ENCODE measurements around the gene MRPL20.
"Not testable (repeated sequence)": the region's sequence is repeated elsewhere in the genome, so short reads cannot be mapped to it uniquely, and the experiment has no call there.

The MRPL20 gene

DNA sequence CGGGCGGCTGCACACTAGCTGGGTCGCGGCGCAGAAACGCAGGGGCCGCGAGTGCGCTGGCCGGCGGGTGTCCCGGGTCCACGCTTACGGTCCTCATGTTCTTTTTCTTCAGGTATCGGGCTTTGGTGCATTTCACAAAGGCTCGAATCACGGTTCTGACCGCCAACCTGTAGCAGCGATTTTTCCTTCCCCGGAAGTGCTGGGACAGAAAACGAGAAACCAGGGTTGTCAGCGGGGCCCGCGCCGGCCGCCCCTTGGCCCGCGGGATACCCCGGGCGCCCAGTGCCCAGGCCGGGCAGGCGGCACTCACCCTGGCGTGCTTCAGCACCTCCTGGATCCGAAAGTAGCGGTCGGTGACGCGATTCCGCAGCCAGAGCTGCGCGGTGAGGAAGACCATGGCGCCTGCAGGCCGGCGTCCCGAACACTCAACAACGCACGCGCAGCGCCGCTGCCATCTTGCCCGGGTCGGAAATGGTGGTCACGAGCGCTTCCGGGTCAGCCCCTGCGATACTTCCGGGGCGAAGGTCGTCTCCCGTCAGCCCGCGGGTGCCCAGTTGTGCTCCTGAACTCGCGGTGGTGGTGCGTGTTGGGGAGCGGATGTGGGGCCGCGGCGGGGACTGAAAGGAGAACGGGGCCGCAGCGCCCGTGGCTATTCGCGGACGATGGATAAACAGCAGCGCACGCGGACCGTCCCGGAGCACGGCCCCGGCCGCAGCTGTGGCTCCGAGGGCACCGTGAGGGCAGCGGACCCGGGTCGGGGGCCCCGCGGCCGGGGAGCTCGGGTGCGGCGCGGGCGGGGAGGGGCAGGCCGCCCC lies at the start of gene MRPL20:
TSS of gene MRPL20 (minus strand) at position 473 of the 815 bp plus-strand sequence. CDS start at position 397, 76 bp downstream.
- in situ Hi-C loops (cut with MboI; ENCODE audit: low sequenced_read_pairs): no loop called here

GRCh38 chr1:1456683-1457255 lies 49.7 kb upstream of the MRPL20 start:
- in situ Hi-C loops (cut with MboI; ENCODE audit: low sequenced_read_pairs): not testable (repeated sequence)

DNA sequence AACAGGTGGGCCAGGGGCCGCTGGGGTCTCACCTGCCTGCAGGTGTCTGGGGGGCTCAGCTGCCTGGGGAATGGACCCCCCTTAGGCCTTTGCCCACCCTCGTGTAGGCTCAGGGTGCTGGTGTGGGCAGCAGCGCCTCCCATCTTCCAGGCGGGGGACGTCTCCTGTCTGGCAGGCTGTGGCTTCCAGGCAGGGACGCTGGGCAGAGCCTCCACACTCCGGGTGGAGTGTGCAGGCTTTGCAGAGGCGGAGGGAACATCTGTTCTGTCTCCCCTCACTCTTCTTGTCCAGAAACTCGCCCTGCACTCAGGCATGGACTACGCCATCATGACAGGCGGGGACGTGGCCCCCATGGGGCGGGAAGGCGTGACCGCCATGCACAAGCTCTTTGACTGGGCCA lies 48.8 kb upstream of the MRPL20 start:
- in situ Hi-C loops (cut with MboI; ENCODE audit: low sequenced_read_pairs): not testable (repeated sequence)

GRCh38 chr1:1455366-1455884 lies 48.3 kb upstream of the MRPL20 start:
- in situ Hi-C loops (cut with MboI; ENCODE audit: low sequenced_read_pairs): no loop called here

DNA sequence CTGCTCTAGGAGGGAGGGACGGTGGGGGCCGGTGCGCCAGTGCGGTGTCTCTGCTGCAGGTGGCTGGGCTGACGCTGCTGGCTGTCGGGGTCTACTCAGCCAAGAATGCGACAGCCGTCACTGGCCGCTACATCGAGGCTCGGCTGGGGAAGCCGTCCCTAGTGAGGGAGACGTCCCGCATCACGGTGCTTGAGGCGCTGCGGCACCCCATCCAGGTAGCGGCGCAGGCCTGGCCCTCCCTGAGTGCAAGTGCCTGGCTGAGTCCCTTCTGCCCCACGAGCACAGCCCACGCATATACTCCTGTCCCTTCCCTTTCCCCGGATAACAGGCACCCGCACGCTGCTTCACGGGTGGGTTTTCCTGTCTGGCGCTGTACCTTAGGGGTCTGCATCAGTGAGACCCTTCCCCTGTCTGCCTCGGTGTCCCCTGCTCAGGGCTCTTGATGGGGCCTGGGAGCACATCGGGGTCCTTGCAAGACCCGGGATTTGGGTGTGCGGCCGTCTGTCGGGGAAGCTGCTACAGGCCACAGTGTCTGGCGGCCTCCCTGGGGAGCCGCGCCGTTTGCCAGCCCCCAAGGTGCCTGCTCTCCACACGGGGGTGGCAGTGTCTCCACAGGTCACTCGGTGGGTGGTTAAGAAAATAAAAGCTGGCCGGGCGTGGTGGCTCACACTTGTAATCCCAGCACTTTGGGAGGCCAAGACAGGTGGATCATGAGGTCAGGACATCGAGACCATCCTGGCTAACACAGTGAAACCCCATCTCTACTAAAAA lies 47.4 kb upstream of the MRPL20 start:
- in situ Hi-C loops (cut with MboI; ENCODE audit: low sequenced_read_pairs): not testable (repeated sequence)

GRCh38 chr1:1452882-1453281 lies 45.8 kb upstream of the MRPL20 start:
- in situ Hi-C loops (cut with MboI; ENCODE audit: low sequenced_read_pairs): no loop called here

DNA sequence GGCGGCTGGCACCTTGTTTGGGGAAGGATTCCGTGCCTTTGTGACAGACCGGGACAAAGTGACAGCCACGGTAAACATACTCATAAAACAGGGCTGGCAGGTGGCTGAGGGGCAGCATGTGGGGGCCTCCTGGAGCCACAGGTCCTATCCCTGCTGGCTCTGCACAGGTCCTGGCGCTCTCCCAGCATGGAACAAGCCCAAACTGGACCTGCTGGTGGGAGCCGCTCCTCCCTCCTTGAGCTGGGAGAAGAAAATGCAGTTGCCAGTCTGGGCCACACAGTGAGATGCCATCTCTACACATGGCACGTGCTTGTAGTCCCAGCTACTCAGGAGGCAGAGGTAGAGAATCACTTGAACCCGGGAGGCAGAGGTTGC lies 45.3 kb upstream of the MRPL20 start:
- in situ Hi-C loops (cut with MboI; ENCODE audit: low sequenced_read_pairs): not testable (repeated sequence)

- in situ Hi-C loops (cut with MboI; ENCODE audit: low sequenced_read_pairs): no loop called here
Observed at GRCh38 chr1:1451696-1452364, 44.7 kb upstream of the MRPL20 start.

DNA sequence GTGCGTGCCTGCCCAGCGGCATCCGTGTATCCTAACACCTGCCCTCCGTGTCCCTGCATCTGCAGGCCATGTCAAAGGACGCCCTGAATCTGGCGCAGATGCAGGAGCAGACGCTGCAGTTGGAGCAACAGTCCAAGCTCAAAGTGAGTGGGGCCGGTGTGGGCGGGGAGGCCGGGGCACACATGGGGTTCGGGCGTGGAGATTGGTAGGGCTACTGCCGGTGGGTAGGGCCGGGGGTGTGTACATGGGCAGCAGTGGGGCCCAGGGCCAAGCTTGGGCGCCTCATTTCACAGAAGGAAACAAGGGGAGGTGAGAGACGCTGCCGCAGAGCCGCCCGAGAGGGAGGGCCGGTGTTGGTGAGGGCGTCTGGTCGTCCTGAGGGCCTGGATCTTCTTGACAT lies 43.5 kb upstream of the MRPL20 start:
- in situ Hi-C loops (cut with MboI; ENCODE audit: low sequenced_read_pairs): not testable (repeated sequence)

- in situ Hi-C loops (cut with MboI; ENCODE audit: low sequenced_read_pairs): no loop called here
Observed at GRCh38 chr1:1449099-1449739, 42.1 kb upstream of the MRPL20 start, which contains the start of gene ATAD3C. TSS of gene ATAD3C (plus strand) at chr1:1449689. CDS start at chr1:1450684, 995 bp downstream.

GRCh38 chr1:1446631-1447030 lies 39.5 kb upstream of the MRPL20 start:
- in situ Hi-C loops (cut with MboI; ENCODE audit: low sequenced_read_pairs): not testable (repeated sequence)

GRCh38 chr1:1442069-1442770 lies 35.1 kb upstream of the MRPL20 start:
- in situ Hi-C loops (cut with MboI; ENCODE audit: low sequenced_read_pairs): no loop called here

GRCh38 chr1:1441002-1441888 lies 34.2 kb upstream of the MRPL20 start:
- in situ Hi-C loops (cut with MboI; ENCODE audit: low sequenced_read_pairs): no loop called here

- in situ Hi-C loops (cut with MboI; ENCODE audit: low sequenced_read_pairs): no loop called here
Observed at GRCh38 chr1:1440262-1441001, 33.3 kb upstream of the MRPL20 start.

DNA sequence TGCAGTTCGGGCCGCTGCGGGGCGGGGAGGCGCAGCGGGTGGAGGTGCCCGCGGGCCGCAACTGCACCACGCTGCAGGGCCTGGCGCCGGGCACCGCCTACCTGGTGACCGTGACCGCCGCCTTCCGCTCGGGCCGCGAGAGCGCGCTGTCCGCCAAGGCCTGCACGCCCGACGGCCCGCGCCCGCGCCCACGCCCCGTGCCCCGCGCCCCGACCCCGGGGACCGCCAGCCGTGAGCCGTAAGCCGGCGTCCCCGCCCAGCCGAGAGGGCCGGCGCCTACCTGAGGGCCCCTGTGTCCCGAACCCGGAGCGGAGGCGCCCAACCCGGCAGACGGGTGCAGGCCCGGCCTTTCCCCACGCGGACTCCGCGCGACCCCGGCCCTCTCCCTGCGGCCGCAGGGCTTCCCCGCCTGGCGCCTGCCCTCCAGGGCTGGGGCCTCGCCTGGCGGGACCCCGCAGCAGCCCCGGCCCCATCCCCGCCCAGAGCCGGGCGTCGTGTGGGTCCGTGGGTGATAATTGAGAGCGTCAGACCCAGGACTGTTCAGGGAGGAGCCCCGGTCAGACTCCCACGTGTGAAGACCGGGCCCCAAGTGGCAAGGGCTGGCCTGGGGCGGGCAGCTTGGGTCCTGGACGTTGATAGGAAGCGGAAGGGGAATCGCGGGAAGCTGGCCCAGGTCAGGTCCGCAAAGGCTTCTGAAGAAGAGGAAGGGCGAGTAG lies 32.6 kb upstream of the MRPL20 start:
- in situ Hi-C loops (cut with MboI; ENCODE audit: low sequenced_read_pairs): no loop called here

GRCh38 chr1:1438531-1439381 lies 31.7 kb upstream of the MRPL20 start:
- in situ Hi-C loops (cut with MboI; ENCODE audit: low sequenced_read_pairs): no loop called here

All from hTERT RPE-1 (cell line).